Esophagus mucosa (tissue), 1 donor: ENCODE data around the gene SPRN. TPM values are rescaled to one million over a fixed set of nuclear protein-coding genes. Genes with fewer than 3 reads are reported as not detected.
"Not testable (repeated sequence)": the region's sequence is repeated elsewhere in the genome, so short reads cannot be mapped to it uniquely, and the experiment has no call there.

Experiments used
- ATAC-seq: fragments of 200-7000 bp; cut with Tn5 transposase; one replicate; pipeline ENCODE4 v1.9.1; 2020
- total RNA-seq: library from RNA; stranded (reverse); gene quantifications from one replicate; pipeline ENCODE4 v1.2.4, GENCODE V29; 2023
- donor health status: DM: yes; HTN: yes; CAD: no.

SPRN gene
- total RNA-seq, 1 donor from 2014 or later, result 0.12 TPM

GRCh38 chr10:133439517-133440461, 15.4 kb upstream of the SPRN start:
- no peak for ATAC-seq

- peak; percentile 60 for ATAC-seq
Observed at GRCh38 chr10:133438711-133439273, 14.4 kb upstream of the SPRN start.

DNA sequence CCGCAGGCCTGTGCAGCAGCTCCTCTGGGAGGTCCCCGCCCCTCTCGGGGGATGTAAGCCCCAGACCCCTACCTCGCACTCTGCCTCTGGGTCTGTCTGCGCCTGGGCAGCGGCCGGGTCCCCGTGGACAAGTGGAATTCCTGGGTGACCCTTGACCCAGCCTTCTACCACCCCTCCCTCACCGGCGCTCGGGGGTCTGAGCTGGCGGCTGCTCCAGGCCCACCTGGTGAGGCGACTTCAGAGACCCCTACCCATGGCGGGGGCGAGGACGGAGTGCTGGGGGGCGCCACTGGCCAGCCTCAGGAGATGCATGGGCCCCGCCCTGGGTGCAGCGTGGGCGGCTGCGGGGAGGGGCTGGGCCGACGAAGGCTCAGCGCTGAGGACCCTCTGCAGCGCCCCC, 8.4 kb upstream of the SPRN start:
- ATAC-seq, result peak; percentile 9

DNA sequence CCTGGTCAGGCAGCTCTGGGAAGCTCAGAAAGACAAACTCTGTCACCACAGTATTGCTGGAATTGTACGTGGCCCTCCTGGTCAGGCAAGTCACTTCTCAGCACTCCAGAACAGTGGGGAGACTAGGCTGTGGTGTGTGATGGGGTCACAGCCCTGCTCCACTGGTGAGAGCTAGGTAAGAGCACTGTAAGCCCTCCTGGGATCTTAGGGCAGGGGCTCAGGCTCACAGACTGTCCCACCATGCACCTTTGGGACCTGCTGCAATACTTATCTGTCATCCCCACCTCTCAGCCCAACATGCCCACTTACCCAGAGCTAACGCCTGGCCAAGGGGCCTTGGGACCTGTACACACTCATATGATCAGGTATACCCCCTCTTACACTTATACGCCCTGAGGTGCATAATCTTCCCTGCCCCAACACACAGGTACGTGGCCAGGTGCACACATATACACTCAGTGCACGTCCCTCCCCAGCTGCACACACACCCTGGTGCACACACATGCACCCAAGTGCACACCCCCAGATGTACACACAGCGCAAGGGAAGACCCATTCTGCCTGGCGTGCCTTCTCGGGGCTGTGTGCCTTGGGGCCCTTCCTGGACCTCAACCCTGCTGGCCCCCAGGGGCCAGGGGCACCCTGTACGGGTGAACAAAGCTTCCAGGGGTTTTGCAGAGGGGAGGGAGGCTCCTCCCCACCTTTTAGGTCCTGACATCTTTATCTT, 7.6 kb upstream of the SPRN start:
- peak; percentile 38 for ATAC-seq

GRCh38 chr10:133429571-133429970, 5.1 kb upstream of the SPRN start:
- ATAC-seq, result peak; percentile 25

GRCh38 chr10:133424102-133424501, 323 bp downstream of the SPRN start:
- peak; percentile 2 for ATAC-seq

GRCh38 chr10:133422807-133423771, 1.3 kb downstream of the SPRN start:
- ATAC-seq, result peak; percentile 10

GRCh38 chr10:133422223-133422806, 2.1 kb downstream of the SPRN start:
- ATAC-seq, result no peak

GRCh38 chr10:133421336-133422222, 2.8 kb downstream of the SPRN start:
- ATAC-seq, result no peak

- no peak for ATAC-seq
Observed at GRCh38 chr10:133420579-133420978, 3.8 kb downstream of the SPRN start.

DNA sequence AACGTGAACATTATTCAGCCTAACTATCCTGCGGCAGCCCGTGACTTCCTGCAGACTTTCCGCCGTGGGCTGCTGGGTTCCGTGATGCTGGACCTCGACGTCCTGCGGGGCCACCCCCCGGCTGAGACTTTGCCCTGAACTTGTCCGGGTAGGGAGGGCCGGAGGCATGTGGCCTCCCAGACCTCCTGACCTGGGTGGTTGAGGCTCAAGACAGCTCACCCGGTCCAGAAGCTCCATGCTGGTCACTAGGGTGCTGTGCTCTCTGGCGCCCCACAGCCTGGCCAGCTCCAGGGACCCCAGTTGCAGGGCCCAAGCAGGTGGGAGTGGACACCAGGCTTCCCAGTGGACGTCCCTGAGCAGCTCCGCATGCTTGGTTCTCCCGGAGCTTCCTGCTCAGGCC, 4.4 kb downstream of the SPRN start:
- no peak for ATAC-seq

- no peak for ATAC-seq
Observed at GRCh38 chr10:133419211-133419950, 5.0 kb downstream of the SPRN start.

GRCh38 chr10:133418289-133418993, 6.0 kb downstream of the SPRN start:
- ATAC-seq, result no peak

DNA sequence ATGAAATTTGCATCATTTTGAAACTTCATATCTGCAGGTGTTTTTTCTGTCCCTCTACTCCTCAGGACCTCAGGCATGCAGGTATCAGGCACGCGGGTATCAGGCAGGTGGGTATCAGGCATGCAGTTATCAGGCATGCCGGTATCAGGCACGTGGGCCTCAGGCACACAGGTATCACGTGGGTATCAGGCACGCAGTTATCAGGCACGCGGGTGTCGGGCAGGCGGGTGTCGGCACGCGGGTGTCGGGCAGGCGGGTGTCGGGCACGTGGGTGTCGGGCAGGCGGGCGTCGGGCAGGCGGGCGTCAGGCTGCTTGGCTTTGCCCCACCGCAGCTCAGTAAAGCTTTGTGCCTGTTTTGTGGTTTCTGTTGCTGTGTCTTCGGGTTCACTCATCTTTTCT, 8.7 kb downstream of the SPRN start:
- peak; percentile 20 for ATAC-seq

- ATAC-seq, result not testable (repeated sequence)
Observed at GRCh38 chr10:133414401-133414800, 10.0 kb downstream of the SPRN start.

DNA sequence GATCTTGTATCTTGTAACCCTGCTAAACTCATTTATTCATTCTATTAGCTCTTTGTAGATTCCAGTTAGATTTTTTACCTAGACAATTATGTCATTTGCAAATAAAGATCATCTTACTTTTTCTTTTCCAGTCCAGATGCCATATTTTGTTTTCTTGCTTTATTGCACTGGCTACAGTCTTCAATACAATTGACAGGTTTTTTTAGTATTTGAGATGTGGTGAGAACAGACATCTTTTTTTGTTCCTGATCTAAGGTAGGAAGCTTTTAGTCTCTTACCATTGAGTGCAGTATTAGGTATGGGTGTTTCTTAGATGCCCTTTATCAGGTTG, 12.1 kb downstream of the SPRN start:
- ATAC-seq, result no peak

DNA sequence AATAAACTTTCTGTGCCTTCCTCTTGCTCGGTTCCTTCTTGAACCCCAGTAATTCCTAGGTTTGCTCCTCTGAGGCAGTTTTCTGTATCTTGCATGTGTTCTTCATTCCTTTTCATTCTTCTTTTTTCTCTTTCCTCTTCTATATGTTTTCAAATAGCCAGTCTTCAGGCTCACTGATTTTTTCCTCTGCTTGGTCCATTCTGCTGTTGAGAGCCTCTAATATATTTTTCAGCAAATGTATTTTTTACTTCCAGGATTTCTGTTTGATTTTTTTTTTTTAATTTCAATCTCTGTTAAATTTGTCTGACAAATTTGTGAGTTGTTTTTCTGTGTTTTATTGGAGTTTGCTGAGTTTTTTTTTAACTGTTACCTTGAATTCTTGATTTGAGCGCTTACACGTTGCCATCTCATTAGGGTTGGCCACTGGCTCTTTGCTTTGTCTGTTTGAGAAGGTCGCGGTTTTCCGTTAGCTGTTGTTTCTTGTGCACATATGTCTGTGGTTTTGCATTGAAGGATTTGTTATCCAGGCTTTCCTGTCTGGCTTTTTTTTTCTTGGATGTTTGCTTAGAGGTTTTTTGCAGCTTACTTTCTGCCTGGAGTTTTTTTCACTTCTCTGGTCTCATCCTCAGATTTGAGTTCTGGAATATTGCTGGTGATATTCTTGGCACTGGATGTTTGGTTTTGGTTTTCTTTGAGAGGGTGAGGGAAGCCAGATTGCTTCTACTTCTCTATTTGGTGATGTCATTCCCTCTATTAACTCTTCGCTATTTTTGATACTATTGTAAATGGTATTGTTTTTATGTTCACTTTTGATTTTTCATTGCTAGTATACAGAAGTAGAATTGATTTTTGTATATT, 12.7 kb downstream of the SPRN start:
- ATAC-seq, result no peak

- ATAC-seq, result no peak
Observed at GRCh38 chr10:133405844-133406527, 18.4 kb downstream of the SPRN start.
